Measurements from ENCODE around the gene ARSI. TPM values are rescaled to one million over a fixed set of nuclear protein-coding genes. Genes with fewer than 3 reads are reported as not detected.

ARSI gene
- total and polyA plus RNA-seq, 4 donors, result 0.23 to 0.51 (median 0.33) TPM; not detected in 1

GRCh38 chr5:150283904-150284303, 18.8 kb downstream of the ARSI start:
- Histone ChIP-seq H3K4me3 (ENCODE audit: low read depth in 1 of 3, low read length in 3 of 3) (no peak overlapping the region), H3K36me3 (ENCODE audit: control insufficient read depth in 4 of 4, insufficient read depth in 3 of 4, low read depth in 1 of 4, low read length in 3 of 4) (no peaks in the 10 kb centered on the region), H3K27me3 (ENCODE audit: control insufficient read depth in 4 of 4, insufficient read depth in 4 of 4, low read length in 3 of 4) (no peaks in the 10 kb centered on the region), H3K27ac (ENCODE audit: low read depth in 1 of 2, low read length in 2 of 2) (no peak overlapping the region), H3K9ac (ENCODE audit: low read depth in 1 of 2, low read length in 2 of 2) (no peak overlapping the region), H3K4me1 (ENCODE audit: control insufficient read depth in 4 of 4, insufficient read depth in 4 of 4, low read length in 3 of 4) (no peaks in the 10 kb centered on the region), H3K9me3 (ENCODE audit: control insufficient read depth in 4 of 4, low read length in 3 of 4) (no peaks in the 10 kb centered on the region)
- TF ChIP-seq TAF1 (conservative IDR thresholded peaks at IDR 0.05), result no peak
- no peak for TF ChIP-seq RXRA (IDR thresholded peaks at IDR 0.05)
- TF ChIP-seq YY1 (IDR thresholded peaks at IDR 0.05), result no peak
- TF ChIP-seq FOXA2 (IDR thresholded peaks at IDR 0.05), result no peak
- no peak for TF ChIP-seq EGR1 (IDR thresholded peaks at IDR 0.05; ENCODE audit: low read depth in 2 of 2)
- TF ChIP-seq GABPA (IDR thresholded peaks at IDR 0.05 in 1 of 2, conservative IDR thresholded peaks at IDR 0.05 in 1 of 2), result no peak
- no peak for TF ChIP-seq HNF4G (IDR thresholded peaks at IDR 0.05)
- no peak for DNase-seq (ENCODE audit: low spot score)
- 87% methylated on average over 3 of the region's 3 CpGs for WGBS

DNA sequence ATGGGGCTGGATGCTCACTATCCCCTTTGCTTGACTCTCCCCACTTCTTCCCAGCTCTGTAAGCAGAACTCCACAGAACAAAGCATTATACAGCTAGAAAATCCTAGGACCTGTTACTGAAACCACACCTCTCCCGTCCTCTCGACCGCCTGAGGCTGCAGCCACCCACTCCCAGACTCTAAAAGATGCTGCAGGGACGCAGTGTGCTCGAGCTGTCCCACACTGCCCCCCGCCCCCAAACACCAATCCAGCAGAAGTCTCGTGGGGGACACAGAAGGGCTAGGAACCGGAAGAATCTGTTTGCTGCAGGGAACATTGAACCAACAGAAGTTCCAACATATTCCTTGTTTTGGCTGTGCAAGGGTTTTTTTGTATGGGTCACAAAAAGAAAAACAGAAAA, 20.7 kb downstream of the ARSI start:
- Histone ChIP-seq H3K4me1 (ENCODE audit: control insufficient read depth in 4 of 4, insufficient read depth in 4 of 4, low read length in 3 of 4) (no peaks in the 10 kb centered on the region), H3K27me3 (ENCODE audit: control insufficient read depth in 4 of 4, insufficient read depth in 4 of 4, low read length in 3 of 4) (no peaks in the 10 kb centered on the region), H3K36me3 (ENCODE audit: control insufficient read depth in 4 of 4, insufficient read depth in 3 of 4, low read depth in 1 of 4, low read length in 3 of 4) (no peaks in the 10 kb centered on the region), H3K27ac (ENCODE audit: low read depth in 1 of 2, low read length in 2 of 2) (no peak overlapping the region), H3K4me3 (ENCODE audit: low read depth in 1 of 3, low read length in 3 of 3) (no peak overlapping the region), H3K9me3 (ENCODE audit: control insufficient read depth in 4 of 4, low read length in 3 of 4) (no peaks in the 10 kb centered on the region), H3K9ac (ENCODE audit: low read depth in 1 of 2, low read length in 2 of 2) (no peak overlapping the region)
- no peak for DNase-seq (ENCODE audit: low spot score)
- WGBS, result 77% methylated on average over 8 of the region's 8 CpGs
- TF ChIP-seq, protein P1, sequence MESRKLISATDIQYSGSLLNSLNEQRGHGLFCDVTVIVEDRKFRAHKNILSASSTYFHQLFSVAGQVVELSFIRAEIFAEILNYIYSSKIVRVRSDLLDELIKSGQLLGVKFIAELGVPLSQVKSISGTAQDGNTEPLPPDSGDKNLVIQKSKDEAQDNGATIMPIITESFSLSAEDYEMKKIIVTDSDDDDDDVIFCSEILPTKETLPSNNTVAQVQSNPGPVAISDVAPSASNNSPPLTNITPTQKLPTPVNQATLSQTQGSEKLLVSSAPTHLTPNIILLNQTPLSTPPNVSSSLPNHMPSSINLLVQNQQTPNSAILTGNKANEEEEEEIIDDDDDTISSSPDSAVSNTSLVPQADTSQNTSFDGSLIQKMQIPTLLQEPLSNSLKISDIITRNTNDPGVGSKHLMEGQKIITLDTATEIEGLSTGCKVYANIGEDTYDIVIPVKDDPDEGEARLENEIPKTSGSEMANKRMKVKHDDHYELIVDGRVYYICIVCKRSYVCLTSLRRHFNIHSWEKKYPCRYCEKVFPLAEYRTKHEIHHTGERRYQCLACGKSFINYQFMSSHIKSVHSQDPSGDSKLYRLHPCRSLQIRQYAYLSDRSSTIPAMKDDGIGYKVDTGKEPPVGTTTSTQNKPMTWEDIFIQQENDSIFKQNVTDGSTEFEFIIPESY (IDR thresholded peaks at IDR 0.05), result no peak
- TF ChIP-seq RXRA (IDR thresholded peaks at IDR 0.05) (no peak), CTCF (IDR thresholded peaks at IDR 0.05; ENCODE audit: low read depth, low read length, missing input control) (no peak), FOXA1 (IDR thresholded peaks at IDR 0.05) (no peak), ATF3 (IDR thresholded peaks at IDR 0.05) (no peak), RAD21 (IDR thresholded peaks at IDR 0.05) (no peak), SP1 (IDR thresholded peaks at IDR 0.05) (no peak)
- TF ChIP-seq, protein P2, sequence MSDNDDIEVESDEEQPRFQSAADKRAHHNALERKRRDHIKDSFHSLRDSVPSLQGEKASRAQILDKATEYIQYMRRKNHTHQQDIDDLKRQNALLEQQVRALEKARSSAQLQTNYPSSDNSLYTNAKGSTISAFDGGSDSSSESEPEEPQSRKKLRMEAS (IDR thresholded peaks at IDR 0.05), result no peak

GRCh38 chr5:150279330-150280020, 23.2 kb downstream of the ARSI start:
- Histone ChIP-seq H3K27ac (ENCODE audit: low read depth in 1 of 2, low read length in 2 of 2) (no peak overlapping the region), H3K4me1 (ENCODE audit: control insufficient read depth in 4 of 4, insufficient read depth in 4 of 4, low read length in 3 of 4) (no peaks in the 10 kb centered on the region), H3K4me3 (ENCODE audit: low read depth in 1 of 3, low read length in 3 of 3) (no peak overlapping the region), H3K36me3 (ENCODE audit: control insufficient read depth in 4 of 4, insufficient read depth in 3 of 4, low read depth in 1 of 4, low read length in 3 of 4) (no peaks in the 10 kb centered on the region), H3K9ac (ENCODE audit: low read depth in 1 of 2, low read length in 2 of 2) (no peak overlapping the region), H3K9me3 (ENCODE audit: control insufficient read depth in 4 of 4, low read length in 3 of 4) (no peaks in the 10 kb centered on the region), H3K27me3 (ENCODE audit: control insufficient read depth in 4 of 4, insufficient read depth in 4 of 4, low read length in 3 of 4) (no peaks in the 10 kb centered on the region)
- WGBS, result 88% methylated on average over 13 of the region's 13 CpGs
- DNase-seq (ENCODE audit: low spot score), result no peak
- TF ChIP-seq, protein P2 (IDR thresholded peaks at IDR 0.05), result no peak
- no peak for TF ChIP-seq FOXA1 (IDR thresholded peaks at IDR 0.05)
- no peak for TF ChIP-seq EGR1 (IDR thresholded peaks at IDR 0.05; ENCODE audit: low read depth in 2 of 2)
- TF ChIP-seq RAD21 (IDR thresholded peaks at IDR 0.05), result no peak
- TF ChIP-seq, protein P1 (IDR thresholded peaks at IDR 0.05), result no peak
- no peak for TF ChIP-seq TAF1 (conservative IDR thresholded peaks at IDR 0.05)
- no peak for TF ChIP-seq RXRA (IDR thresholded peaks at IDR 0.05)
- no peak for TF ChIP-seq CTCF (IDR thresholded peaks at IDR 0.05; ENCODE audit: low read depth, low read length, missing input control)

Measured in liver (tissue), 9 donors.